SK-N-MC (cell line): Measurements from ENCODE around the gene CR1L.
A peak's percentile ranks its signal among the peaks of the same experiment; 100 is the strongest.
"Not testable (repeated sequence)": the region's sequence is repeated elsewhere in the genome, so short reads cannot be mapped to it uniquely, and the experiment has no call there.

ENCODE experiments used
- DNase-seq: peaks from one replicate; pipeline ENCODE4 v3.0.0-alpha.2; 2011; ENCODE audit warnings: low read depth, low spot score
- H3K27ac ChIP-seq: fragments of 200-600 bp; sonication (generic); 2 replicates; pipeline ENCODE4 v1.5.1; 2016; ENCODE audit warnings: mixed run types
- H3K36me3 ChIP-seq: fragments of 200-600 bp; sonication (generic); 2 replicates; pipeline ENCODE4 v1.6.1; 2017; ENCODE audit warnings: antibody characterized with exemption, low read length, mixed read lengths; ENCODE audit not compliant: insufficient read depth
- H3K4me3 ChIP-seq: fragments of 200-600 bp; sonication (generic); 2 replicates; pipeline ENCODE4 v1.5.1; 2016
- H3K9ac ChIP-seq: fragments of 200-600 bp; sonication (generic); 2 replicates; pipeline ENCODE4 v1.8.0; 2017; ENCODE audit warnings: mixed run types, mixed read lengths; ENCODE audit not compliant: insufficient read length
- H3K9me3 ChIP-seq: fragments of 200-600 bp; sonication (generic); 2 replicates; pipeline ENCODE4 v1.6.1; 2017; ENCODE audit warnings: low read depth, mild to moderate bottlenecking, antibody characterized with exemption, low read length, moderate library complexity, mixed read lengths
- EZH2 ChIP-seq: fragments of 200-600 bp; sonication (generic); IDR thresholded peaks from one replicate; pipeline ENCODE4 v1.6.1; 2017; ENCODE audit warnings: antibody characterized with exemption
- FOXP2 ChIP-seq: optimal IDR thresholded peaks from 2 replicates; pipeline ENCODE3; 2011; ENCODE audit warnings: mild to moderate bottlenecking, moderate library complexity; ENCODE audit not compliant: insufficient read depth; ENCODE audit errors: extremely low read length, control extremely low read depth
- POLR2AphosphoS5 ChIP-seq: IDR thresholded peaks from 2 replicates; pipeline ENCODE4 v1.6.1; 2012; ENCODE audit warnings: mild to moderate bottlenecking, low read depth, low read length, borderline replicate concordance

The CR1L gene

DNA sequence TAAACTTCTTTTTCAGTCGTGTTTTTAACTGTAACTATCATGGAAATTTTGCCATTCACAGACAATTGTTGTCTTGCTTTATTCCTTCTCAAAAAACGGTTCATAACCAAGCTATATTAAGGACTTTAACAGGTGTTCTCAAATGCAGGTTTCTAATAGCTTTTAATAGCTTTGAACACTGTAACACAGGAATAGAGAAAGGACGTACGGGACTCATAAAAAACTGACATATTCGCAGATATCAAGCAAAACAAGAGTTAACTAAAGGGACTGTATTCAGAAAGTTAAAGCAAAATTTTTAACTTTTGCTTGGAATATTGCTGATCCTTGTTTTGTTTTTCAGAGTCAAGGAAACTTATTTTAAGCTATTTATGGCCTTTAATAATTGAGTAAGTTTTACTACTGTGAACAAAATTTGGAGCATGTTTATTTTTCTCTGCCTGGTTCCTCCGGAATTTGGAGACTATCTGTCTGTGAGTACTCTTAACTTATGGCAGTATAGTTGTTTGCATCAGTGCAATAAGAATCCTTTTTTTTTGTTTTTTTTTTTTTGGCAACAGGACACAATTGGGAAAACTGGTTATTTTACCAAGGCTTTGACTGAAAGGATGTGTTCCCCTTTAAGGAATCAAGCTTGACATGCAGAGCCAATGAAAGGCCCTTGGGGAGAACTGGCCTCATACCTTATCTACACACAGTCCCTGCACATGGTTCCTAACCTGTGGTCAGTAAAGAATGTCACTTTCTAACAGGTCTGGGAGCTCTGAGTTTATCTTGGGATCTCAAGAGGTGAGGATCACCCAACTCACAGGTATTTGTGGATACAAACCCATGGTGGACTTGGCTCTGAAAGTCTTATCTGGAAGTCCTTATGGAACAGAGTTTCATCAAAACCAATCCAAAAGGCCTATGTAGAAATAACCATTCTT, 101.2 kb downstream of the CR1L start:
- TF ChIP-seq POLR2AphosphoS5 (no peak), FOXP2 (no peak), EZH2 (no peak)
- H3K36me3 ChIP-seq, result no peaks in the 10 kb centered on the region
- no peak for DNase-seq
- H3K4me3 ChIP-seq, result no peak overlapping the region
- no peak overlapping the region for H3K27ac ChIP-seq
- no peaks in the 10 kb centered on the region for H3K9me3 ChIP-seq
- H3K9ac ChIP-seq, result no peak overlapping the region

DNA sequence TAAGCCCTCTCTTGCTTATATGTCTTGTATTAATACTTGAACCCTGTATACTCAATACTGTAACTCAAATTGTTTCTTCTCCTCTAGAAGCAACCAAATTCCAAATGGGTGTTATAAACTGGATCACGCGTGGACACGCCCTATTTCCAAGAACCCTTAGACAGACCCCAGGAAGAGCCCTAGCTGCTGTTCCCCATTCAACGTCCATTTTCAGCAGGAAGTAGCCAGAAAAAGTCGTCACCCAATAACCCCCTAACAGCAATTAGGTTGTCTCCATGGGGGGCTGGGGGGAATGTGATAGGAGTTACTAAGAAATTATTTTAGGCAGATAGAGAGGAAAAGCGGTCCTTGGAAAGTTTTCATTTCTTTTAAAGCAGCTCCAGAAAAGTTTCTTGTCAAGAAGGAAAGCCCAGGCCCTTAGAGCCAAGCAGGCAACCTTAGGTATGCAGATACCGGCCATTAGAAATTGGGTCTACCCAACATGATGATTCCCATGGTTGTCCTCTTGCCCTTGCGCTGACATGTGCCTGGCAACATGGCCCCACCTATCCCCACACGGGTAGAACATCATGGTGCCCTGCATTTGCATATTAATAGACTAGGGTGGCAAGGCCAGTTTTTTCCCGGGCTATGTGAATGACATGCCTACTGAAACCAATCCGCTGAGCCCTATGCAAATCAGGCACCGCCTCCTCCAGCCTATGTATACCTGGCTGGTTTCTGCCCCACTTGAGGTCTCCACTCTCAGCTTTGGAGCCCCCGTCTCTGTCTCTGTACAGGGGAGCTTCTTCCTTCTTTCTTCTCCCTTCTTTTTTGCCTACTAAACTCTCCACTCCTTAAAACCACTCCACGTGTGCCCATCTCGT, 102.9 kb downstream of the CR1L start:
- no peak for DNase-seq
- H3K4me3 ChIP-seq, result no peak overlapping the region
- no peak overlapping the region for H3K27ac ChIP-seq

DNA sequence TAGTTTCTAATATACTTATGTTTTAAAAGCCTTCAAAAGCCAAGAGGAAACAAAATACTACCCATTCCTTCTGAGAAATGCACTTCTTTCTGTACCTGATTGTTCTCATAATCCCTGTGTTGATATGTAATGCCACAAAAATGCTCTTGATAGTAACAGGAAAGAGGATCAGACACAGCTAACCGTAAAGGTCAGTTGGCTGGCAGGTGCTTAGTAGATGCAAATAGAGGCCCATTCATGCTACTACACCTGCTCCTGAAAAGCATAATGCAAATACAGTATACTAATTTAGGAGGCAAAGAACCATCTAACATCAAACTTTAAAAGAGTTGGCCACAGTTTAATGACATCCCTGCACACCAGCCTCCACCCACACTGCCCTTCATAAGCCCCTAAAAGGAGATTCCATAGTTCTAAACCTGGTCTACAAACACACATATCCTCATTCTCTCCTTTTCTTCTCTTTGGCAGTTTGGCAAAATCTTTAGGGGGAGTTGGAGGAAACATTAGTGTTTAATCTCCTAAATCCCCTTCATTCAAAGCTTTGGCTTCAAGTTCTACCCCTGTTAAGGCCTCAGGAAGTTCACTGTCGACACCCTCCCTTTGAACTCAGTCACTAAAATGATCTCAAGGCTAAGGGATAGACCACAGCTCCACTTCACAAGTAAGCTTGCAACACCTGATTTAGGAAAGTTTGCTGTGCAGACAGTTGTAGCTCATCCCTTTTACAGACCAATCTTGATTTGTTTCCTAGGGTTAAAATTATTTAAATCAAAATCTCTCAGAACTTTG, 104.0 kb downstream of the CR1L start:
- H3K9me3 ChIP-seq, result no peaks in the 10 kb centered on the region
- DNase-seq, result no peak
- H3K27ac ChIP-seq, result no peak overlapping the region
- 0 out of 2 replicates have a peak overlapping the region, but pooled peaks have one; percentile 17 for H3K4me3 ChIP-seq
- H3K36me3 ChIP-seq, result no peaks in the 10 kb centered on the region
- TF ChIP-seq EZH2 (no peak), FOXP2 (no peak), POLR2AphosphoS5 (no peak)
- H3K9ac ChIP-seq, result no peak overlapping the region

More for the DNA sequence above, 102.9 kb downstream of the CR1L start:
- no peak for TF ChIP-seq FOXP2
- no peak for TF ChIP-seq EZH2
- TF ChIP-seq POLR2AphosphoS5, result no peak
- H3K9ac ChIP-seq, result no peak overlapping the region
- no peaks in the 10 kb centered on the region for H3K9me3 ChIP-seq
- no peaks in the 10 kb centered on the region for H3K36me3 ChIP-seq

DNA sequence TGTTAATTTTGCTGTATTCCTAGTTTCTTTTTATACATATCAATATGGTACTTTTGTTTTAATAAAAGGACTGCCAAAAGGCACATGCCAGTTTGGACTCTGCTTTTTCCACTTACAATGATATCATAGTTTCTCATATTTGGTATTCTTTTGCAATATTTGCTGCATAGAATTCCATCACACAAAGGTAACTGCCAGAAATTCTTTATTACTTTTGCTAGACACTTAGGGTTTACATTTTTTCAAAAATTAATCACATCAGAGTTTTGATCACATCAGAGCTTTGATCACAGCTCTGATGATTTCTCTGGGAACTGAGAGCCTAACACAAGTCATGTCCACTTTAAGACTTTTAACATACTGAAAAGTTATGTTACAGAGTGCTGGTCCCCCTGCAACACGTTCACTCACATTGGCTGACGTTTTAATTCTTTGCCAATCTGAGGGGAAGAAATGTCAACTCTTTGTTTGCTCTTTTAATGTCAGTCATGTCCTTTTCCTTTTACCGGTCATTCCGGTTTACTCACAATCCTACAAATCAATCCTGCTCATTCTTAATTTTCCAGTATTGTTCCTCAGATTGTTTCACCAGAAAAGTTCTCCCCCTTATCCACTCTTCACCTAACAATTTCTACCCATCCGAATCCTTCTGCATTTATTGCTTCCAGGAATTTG, 105.8 kb downstream of the CR1L start:
- peak overlapping the region; percentile 71 for H3K27ac ChIP-seq
- no peaks in the 10 kb centered on the region; the same call in 1 of the 2 replicates for H3K36me3 ChIP-seq
- DNase-seq, result no peak
- peak overlapping the region; percentile 83 for H3K9ac ChIP-seq
- H3K9me3 ChIP-seq, result no peaks in the 10 kb centered on the region
- H3K4me3 ChIP-seq, result peak overlapping the region; percentile 99
- TF ChIP-seq FOXP2, result no peak
- no peak for TF ChIP-seq POLR2AphosphoS5
- no peak for TF ChIP-seq EZH2

DNA sequence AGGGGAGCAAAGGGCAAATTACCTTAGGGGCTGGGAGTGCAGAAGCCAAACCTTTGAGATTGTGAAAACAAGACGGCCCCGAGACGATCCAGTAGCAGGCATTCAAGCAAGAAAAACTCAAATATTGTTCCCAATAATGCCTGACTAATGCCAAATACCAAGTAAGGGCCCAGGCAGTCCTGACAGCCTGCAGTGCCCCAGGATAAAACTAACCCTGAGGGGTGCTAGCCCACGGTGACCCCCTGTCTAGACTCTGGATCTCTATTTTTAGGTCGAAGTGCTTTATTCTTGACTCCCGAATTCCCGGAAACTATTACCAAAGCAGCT, 106.5 kb downstream of the CR1L start:
- not testable (repeated sequence) for H3K9me3 ChIP-seq, DNase-seq, H3K36me3 ChIP-seq
- Histone ChIP-seq H3K9ac (peak overlapping the region; percentile 83), H3K4me3 (peak overlapping the region; percentile 99), H3K27ac (peak overlapping the region; percentile 71)

DNA sequence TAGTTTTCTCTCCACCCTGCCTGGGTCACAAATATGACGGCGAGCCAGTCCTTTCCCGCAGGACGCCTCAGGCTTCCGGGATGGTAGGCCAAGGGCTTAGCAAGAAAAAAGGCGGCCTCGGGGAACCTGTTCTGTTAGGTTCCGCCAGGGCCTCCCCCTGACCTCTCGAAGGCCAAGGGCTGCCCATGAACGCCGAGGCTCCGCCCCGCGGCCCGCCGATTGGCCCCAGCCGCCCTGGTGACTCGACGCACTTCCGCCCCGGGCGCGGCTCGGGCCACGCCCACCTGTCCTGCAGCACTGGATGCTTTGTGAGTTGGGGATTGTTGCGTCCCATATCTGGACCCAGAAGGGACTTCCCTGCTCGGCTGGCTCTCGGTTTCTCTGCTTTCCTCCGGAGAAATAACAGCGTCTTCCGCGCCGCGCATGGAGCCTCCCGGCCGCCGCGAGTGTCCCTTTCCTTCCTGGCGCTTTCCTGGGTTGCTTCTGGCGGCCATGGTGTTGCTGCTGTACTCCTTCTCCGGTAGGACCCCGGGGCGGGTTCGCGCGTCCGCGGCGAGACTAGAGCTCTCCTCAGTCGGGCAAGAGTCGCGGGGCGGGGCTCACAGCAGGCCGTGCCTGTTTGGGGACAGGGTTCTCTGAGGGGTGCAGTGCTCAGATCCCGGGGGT, 107.0 kb downstream of the CR1L start, which contains the start of gene CD46:
Gene CD46, plus strand, starts transcription at position 265 of the 666 bp plus-strand sequence. Its CDS starts 159 bp downstream, at position 424.
- peak; percentile 28 for DNase-seq
- H3K36me3 ChIP-seq, result peaks cover 3% of the 10 kb centered on the region
- TF ChIP-seq POLR2AphosphoS5, result peak; percentile 93
- no peak for TF ChIP-seq EZH2
- H3K27ac ChIP-seq, result peak within 1 kb of the TSS; percentile 71
- no peaks in the 10 kb centered on the region for H3K9me3 ChIP-seq
- peak within 1 kb of the TSS; percentile 90 for H3K9ac ChIP-seq
- H3K4me3 ChIP-seq, result peak within 1 kb of the TSS; percentile 99

DNA sequence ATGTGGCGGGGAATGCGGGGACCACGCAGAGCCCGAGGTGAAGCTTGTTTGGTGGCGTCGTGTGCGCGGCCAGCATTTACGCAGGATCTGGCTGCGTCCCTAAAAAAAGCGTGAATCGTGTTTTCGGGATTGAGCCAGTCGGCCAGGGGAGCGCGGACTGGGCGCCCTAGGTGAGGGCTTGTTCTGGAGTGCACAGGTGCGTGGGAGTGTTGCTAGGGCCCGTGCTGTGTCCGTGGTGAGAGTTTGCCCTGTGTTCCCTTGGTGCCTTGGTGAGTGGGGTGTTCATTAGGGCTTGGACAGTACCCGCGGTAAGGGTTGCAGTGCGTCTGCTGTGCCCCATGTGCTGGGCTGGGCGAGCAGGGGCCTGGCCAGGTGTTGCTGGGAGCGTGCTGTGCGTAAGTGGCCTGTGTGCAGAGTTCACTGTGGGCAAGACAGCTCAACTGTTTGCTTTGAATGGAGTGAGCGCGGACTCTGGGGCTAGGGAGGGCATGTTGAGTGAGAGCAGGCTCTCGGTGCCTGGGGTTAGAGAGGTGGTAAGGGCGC, 107.6 kb downstream of the CR1L start:
- no peak for DNase-seq
- Histone ChIP-seq H3K4me3 (peak overlapping the region; percentile 99), H3K9me3 (no peaks in the 10 kb centered on the region), H3K36me3 (peaks cover 9% of the 10 kb centered on the region), H3K9ac (peak overlapping the region; percentile 90), H3K27ac (peak overlapping the region; percentile 34; the same call in 1 of the 2 replicates)
- TF ChIP-seq POLR2AphosphoS5 (no peak), FOXP2 (no peak)
